HuH-7.5 (cell line): ENCODE measurements around the gene RAMP3.

ENCODE experiments used
- DNase-seq: peaks from one replicate; pipeline ENCODE4 v3.0.0; 2011; ENCODE audit warnings: low spot score

RAMP3 gene

GRCh38 chr7:45180084-45180986 is 22.7 kb downstream of the RAMP3 start:
- DNase-seq = no peak

DNA sequence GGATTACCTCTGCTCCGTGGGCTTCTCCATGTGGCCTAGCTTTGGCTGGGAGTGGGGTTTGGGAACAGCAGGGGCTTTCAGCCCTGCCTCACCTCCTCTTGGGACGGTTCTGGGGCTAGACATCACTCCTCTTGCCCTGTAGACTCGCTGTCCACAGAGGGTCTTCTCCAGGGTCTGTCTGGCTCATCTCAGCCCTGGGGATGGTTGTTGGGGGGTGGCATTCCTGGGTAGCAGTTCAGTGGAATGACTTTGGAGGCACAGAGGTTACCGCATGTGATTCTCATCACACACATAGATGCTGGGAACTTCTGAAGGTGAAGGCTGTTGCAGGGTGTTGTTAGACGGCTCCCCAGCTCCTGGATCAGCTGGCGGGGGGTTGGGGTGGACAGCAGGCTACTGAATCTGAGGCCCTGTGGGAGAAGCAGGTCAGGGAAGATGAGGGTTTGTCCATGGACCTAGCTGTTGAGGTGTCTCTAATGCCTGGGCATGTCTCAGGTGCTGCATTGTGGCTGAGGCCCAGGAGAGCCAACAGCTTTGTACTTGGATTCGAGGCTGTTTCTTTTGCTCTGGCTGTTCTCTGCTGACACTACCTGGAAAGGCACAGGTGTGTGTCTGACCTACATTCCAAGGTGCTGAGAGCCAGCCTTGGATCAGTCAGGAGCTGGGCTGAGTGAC is 23.8 kb downstream of the RAMP3 start:
- no peak for DNase-seq

GRCh38 chr7:45181991-45182855 is 24.6 kb downstream of the RAMP3 start:
- no peak for DNase-seq

DNA sequence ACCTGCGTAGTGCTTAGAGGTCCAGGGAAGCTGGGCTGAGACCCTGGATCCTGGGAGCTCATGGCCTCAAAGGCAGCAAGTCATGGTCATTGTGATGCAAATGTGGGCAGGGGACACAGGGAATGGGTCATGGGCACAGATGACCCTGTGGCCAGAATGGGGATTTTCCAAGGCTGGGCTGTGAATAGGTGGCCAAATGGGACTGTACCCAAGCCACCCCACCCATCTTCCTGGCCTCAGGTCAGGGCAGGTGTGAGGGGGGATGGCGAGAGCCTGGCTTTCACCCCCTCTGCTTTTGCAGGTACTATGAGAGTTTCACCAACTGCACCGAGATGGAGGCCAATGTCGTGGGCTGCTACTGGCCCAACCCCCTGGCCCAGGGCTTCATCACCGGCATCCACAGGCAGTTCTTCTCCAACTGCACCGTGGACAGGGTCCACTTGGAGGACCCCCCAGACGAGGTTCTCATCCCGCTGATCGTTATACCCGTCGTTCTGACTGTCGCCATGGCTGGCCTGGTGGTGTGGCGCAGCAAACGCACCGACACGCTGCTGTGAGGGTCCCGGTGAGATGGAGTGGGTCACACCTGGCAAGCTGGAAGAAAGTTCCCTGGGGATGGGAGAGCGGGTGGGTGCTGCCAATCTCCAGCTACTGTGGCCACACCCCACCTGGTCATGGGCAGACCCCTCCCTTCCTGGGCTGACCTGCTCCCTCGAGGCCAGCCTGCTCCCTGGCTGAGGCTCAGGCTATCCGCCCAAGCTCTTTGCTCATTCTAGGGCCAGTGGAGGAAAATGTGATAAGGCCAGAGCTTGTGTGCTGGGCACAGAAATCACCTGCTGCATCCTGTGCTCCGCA is 25.5 kb downstream of the RAMP3 start:
- no peak for DNase-seq

GRCh38 chr7:45183711-45184210 is 26.2 kb downstream of the RAMP3 start:
- no peak for DNase-seq

DNA sequence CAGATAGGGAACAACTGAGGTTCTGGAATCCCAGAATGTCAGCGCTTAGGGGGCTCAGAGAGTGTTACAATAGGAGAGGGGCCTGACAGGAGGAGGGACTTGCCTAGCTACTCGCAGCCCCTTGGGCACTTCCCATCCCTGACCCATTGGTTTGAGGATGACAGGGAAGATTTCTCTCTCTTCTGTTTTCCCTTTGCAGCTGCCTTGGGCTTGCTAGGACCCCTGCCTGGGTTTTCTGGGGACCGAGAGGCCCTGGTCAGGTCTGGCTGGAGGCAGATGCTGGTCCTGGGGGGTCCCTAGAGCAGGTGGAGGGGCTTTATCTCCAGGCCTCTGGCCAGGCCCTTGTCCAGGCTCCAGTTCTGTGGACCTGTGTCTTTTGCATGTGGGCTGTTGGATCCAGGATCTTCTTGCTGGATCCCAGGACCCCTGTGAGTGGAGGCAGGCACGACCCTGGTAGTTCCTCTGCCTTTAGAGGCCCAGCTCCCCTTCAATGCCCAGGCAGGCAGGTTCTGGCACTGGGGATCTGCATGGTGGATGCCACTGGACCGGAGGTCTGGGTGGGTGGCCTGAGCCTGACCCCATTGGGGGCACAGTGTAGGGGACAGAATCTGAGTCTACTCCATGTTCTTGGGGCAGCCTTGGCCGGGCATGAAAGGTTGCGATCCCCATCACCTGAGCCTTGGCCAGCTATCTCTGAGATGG is 26.9 kb downstream of the RAMP3 start:
- no peak for DNase-seq

DNA sequence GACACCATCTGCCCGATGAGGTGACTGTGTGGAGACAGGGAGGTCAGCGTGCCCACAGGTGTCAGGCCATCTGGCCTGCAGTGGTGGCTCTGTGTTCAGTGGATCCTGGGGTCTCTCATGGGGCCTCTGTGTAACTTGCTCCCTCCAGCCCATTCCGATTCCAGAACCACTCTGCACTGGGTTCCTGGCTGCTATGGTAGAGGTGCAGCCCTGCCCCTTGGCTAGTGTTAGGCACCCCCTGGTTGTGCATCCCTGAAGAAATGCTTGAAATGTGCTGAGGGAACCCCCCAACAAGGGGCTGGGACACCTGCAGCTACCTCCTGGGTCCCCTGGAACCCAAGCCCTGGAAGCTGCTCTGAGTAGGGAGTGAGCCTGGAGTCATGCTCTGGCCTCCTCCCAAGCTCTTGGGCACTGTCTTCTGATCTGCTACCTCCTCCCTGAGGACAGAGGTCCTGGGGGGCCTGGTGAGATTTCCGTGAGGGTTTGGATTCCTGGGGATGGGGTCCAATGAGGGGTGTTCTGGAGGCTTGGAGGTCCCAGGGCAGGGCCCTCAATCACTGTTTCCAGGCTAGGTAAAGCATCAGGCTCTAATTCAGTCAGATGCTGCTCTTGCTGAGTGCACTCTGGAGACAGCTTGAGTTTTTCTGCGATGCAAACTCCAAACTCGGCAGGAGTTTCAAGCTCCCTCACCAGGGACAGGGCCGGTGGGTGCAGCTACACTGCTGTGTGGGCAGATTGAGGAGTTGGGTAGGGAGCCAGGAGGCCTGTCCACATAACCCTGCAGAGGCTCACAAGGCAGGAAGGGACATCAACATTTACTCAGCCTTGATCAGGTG is 27.7 kb downstream of the RAMP3 start:
- DNase-seq = no peak

GRCh38 chr7:45185864-45186250 is 28.3 kb downstream of the RAMP3 start:
- no peak for DNase-seq

GRCh38 chr7:45186261-45186813 is 28.7 kb downstream of the RAMP3 start:
- DNase-seq = no peak

GRCh38 chr7:45187089-45187945 is 29.7 kb downstream of the RAMP3 start:
- no peak for DNase-seq

DNA sequence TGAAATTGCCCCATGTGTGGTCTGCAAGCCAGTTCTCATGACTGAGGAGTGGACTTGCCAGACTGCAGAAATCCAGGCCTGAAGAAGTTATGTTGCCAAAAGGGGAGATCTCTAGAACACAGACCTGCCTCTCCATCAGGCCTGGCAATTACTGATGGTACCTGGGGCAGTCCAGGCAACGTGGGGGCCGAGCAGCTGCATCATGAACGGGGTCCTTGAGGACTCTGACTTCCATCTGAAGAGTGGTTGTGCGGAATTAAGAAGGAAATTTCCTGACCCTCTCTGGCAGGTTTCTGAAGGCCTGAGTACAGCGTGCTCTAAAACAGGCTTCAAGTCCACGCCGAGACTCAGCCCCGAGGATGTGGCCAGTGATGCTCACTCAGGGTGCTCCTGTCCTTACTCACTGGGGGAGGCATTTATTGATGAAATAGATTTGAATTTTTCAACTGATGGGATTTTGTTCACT is 30.4 kb downstream of the RAMP3 start:
- no peak for DNase-seq

GRCh38 chr7:45188736-45189135 is 31.1 kb downstream of the RAMP3 start:
- no peak for DNase-seq

GRCh38 chr7:45189151-45189970 is 31.8 kb downstream of the RAMP3 start:
- no peak for DNase-seq

GRCh38 chr7:45190406-45191165 is 33.0 kb downstream of the RAMP3 start:
- DNase-seq = no peak

GRCh38 chr7:45191396-45191795 is 33.8 kb downstream of the RAMP3 start:
- DNase-seq = no peak

DNA sequence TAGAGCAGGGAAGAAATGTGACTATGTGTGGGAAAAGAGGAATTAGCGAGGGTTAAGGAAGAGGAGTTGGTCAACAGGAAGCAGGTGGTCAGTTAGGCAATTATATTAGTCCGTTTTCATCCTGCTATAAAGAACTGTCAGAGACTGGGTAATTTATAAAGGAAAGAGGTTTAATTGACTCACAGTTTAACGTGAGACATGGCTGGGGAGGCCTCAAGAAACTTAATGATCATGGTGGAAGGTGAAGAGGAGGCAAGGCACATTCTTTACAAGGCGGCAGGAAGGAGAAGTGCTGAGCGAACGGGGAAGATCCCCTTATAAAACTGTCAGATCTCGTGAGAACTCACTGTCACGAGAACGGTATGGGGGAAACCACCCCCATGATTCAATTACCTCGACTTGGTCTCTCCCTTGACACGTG is 35.0 kb downstream of the RAMP3 start:
- DNase-seq = no peak

DNA sequence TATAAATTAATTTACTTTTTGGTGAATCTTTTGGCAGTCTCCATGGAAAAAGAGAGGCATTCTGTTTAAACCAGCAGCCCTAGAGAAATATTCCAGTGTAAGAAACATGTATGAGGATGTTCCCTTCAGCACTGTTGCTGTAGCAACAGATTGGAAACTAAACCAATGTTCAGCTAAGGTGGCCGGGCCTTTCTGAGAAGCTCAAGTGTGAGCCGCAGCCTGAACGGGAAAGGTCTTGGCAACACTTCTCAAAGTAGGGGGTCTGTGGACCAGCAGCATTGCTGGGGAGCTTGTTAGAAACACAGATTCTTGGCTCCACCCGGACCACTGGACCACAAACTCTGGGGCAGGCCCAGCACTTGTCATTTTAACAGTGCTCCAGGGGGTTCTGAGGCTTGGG is 36.2 kb downstream of the RAMP3 start:
- no peak for DNase-seq
